Activated CD8-positive, alpha-beta T cell treated with anti-CD3 and anti-CD28 coated beads, Interleukin-2, amount 10 ng/mL, durations not matched to agents 7 days and 5 days (primary cell): ENCODE results near the gene NEURL4. TPM values are rescaled to one million over a fixed set of nuclear protein-coding genes. Genes with fewer than 3 reads are reported as not detected.

Source experiments
- ATAC-seq: fragments of 150-1000 bp; cut with Tn5 transposase; one replicate; pipeline ENCODE4 v1.10.0; 2021; ENCODE audit warnings: moderate library complexity
- CTCF ChIA-PET: fragments of 350-600 bp; sonication (Branson Sonifier 250); formaldehyde crosslinking; loops from one replicate; lab custom pipeline; 2021; ENCODE audit warnings: antibody characterized with exemption; lab: Charles Lee
- POLR2A ChIA-PET: fragments of 350-600 bp; sonication (Branson Sonifier 250); formaldehyde crosslinking; loops from one replicate; lab custom pipeline; 2021; ENCODE audit warnings: antibody characterized with exemption; lab: Charles Lee
- DNase-seq: peaks from one replicate; pipeline ENCODE4 v3.0.0-alpha.2; 2020
- H3K27ac Mint-ChIP-seq: one replicate; pipeline ENCODE4 v1.8.0; 2021; ENCODE audit warnings: mild to moderate bottlenecking, mixed read lengths
- H3K27me3 Mint-ChIP-seq: one replicate; pipeline ENCODE4 v1.8.0; 2021; ENCODE audit warnings: low read depth, mixed read lengths
- H3K36me3 Mint-ChIP-seq: one replicate; pipeline ENCODE4 v1.8.0; 2021; ENCODE audit warnings: low read depth, mixed read lengths
- H3K4me1 Mint-ChIP-seq: one replicate; pipeline ENCODE4 v1.8.0; 2021; ENCODE audit warnings: low read depth, mixed read lengths
- H3K4me3 Mint-ChIP-seq: one replicate; pipeline ENCODE4 v1.8.0; 2021; ENCODE audit warnings: mild to moderate bottlenecking, mixed read lengths
- H3K9me3 Mint-ChIP-seq: one replicate; pipeline ENCODE4 v1.8.0; 2022; ENCODE audit warnings: mixed read lengths; ENCODE audit not compliant: insufficient read depth
- total RNA-seq, 2 experiments: library from RNA; stranded (reverse); gene quantifications; one replicate each; pipeline ENCODE4 v1.2.3, GENCODE V29; 2021

NEURL4 gene
- total RNA-seq, 2 experiments from 2014 or later: 45.6 to 47.0 TPM

GRCh38 chr17:7285679-7286078, 43.5 kb downstream of the NEURL4 start:
- Mint-ChIP-seq H3K4me3 (no peak overlapping the region), H3K27ac (no peak overlapping the region), H3K27me3 (peaks cover 30% of the 10 kb centered on the region), H3K36me3 (no peaks in the 10 kb centered on the region), H3K4me1 (peaks cover 20% of the 10 kb centered on the region), H3K9me3 (no peaks in the 10 kb centered on the region)
- no peak for DNase-seq
- CTCF ChIA-PET: interaction anchor here (1.2 to 8.8 kb wide), 3 partner anchors 12 to 240 kb away, joined by 3 to 81 read pairs (median 4); partner anchors contain the start of gene ACAP1
- POLR2A ChIA-PET: interaction anchor here (0.5 kb wide), 1 partner anchor 51 kb away, joined by 3 read pairs; the partner anchor contains the start of gene DVL2
- ATAC-seq: no peak

- H3K4me3 Mint-ChIP-seq: no peak overlapping the region
- POLR2A ChIA-PET: no interaction called here
Measured at GRCh38 chr17:7284911-7285310, 44.2 kb downstream of the NEURL4 start.

GRCh38 chr17:7283471-7284216, 45.5 kb downstream of the NEURL4 start:
- no peak for ATAC-seq
- POLR2A ChIA-PET: no interaction called here
- Mint-ChIP-seq H3K36me3 (no peaks in the 10 kb centered on the region), H3K27ac (no peak overlapping the region), H3K9me3 (no peaks in the 10 kb centered on the region), H3K4me1 (peaks cover 27% of the 10 kb centered on the region), H3K27me3 (peaks cover 33% of the 10 kb centered on the region), H3K4me3 (no peak overlapping the region)
- no peak for DNase-seq
- CTCF ChIA-PET: interaction anchor here (2.4 to 8.8 kb wide), 2 partner anchors 14 to 46 kb away, joined by 6 to 81 read pairs; partner anchors contain the start of gene NEURL4

More at GRCh38 chr17:7284911-7285310, 44.2 kb downstream of the NEURL4 start:
- Mint-ChIP-seq H3K9me3 (no peaks in the 10 kb centered on the region), H3K27ac (no peak overlapping the region), H3K36me3 (no peaks in the 10 kb centered on the region), H3K27me3 (peaks cover 31% of the 10 kb centered on the region), H3K4me1 (peaks cover 27% of the 10 kb centered on the region)
- no peak for ATAC-seq
- CTCF ChIA-PET: interaction anchor here (8.8 kb wide), 1 partner anchor 13 kb away, joined by 81 read pairs; no protein-coding TSS in a partner anchor
- no peak for DNase-seq

- CTCF ChIA-PET: interaction anchor here (1.0 to 8.8 kb wide), 6 partner anchors 9 to 149 kb away, joined by 3 to 81 read pairs (median 6); partner anchors contain the start of genes ACAP1 and NEURL4
- no peak overlapping the region for H3K27ac Mint-ChIP-seq
- ATAC-seq (no peak), DNase-seq (no peak)
- H3K36me3 Mint-ChIP-seq: no peaks in the 10 kb centered on the region
- POLR2A ChIA-PET: interaction anchor here (0.6 to 2.3 kb wide), 2 partner anchors 9 to 220 kb away, joined by 5 to 8 read pairs; no protein-coding TSS in a partner anchor
- no peak overlapping the region for H3K4me3 Mint-ChIP-seq
- H3K9me3 Mint-ChIP-seq: no peaks in the 10 kb centered on the region
- H3K4me1 Mint-ChIP-seq: peaks cover 27% of the 10 kb centered on the region
- peaks cover 29% of the 10 kb centered on the region for H3K27me3 Mint-ChIP-seq
Measured at GRCh38 chr17:7282752-7283321, 46.3 kb downstream of the NEURL4 start.

- H3K36me3 Mint-ChIP-seq: no peaks in the 10 kb centered on the region
- H3K27me3 Mint-ChIP-seq: peaks cover 29% of the 10 kb centered on the region
- no peaks in the 10 kb centered on the region for H3K9me3 Mint-ChIP-seq
- ChIA-PET POLR2A (interaction anchor here (0.6 to 2.3 kb wide), 4 partner anchors 10 to 269 kb away, joined by 5 to 8 read pairs (median 5); no protein-coding TSS in a partner anchor), CTCF (interaction anchor here (1.0 to 8.8 kb wide), 6 partner anchors 10 to 150 kb away, joined by 3 to 81 read pairs (median 6); partner anchors contain the start of genes ACAP1 and NEURL4)
- H3K4me1 Mint-ChIP-seq: peaks cover 27% of the 10 kb centered on the region
- no peak for ATAC-seq
- H3K4me3 Mint-ChIP-seq: no peak overlapping the region
- H3K27ac Mint-ChIP-seq: no peak overlapping the region
- no peak for DNase-seq
Measured at GRCh38 chr17:7281953-7282751, 47.0 kb downstream of the NEURL4 start.

- peak within 1 kb of the TSS; percentile 50 for H3K27ac Mint-ChIP-seq
- POLR2A ChIA-PET: interaction anchor here (1.0 to 2.3 kb wide), 3 partner anchors 11 to 269 kb away, joined by 5 to 8 read pairs (median 5); no protein-coding TSS in a partner anchor
- H3K9me3 Mint-ChIP-seq: no peaks in the 10 kb centered on the region
- CTCF ChIA-PET: interaction anchor here (0.8 to 8.8 kb wide), 13 partner anchors 10 to 279 kb away, joined by 3 to 81 read pairs (median 4); partner anchors contain the start of genes ACAP1, TMEM256 and TMEM95
- ATAC-seq (peak; percentile 76), DNase-seq (peak; percentile 86)
- H3K36me3 Mint-ChIP-seq: no peaks in the 10 kb centered on the region
- peaks cover 27% of the 10 kb centered on the region for H3K4me1 Mint-ChIP-seq
- H3K27me3 Mint-ChIP-seq: peaks cover 25% of the 10 kb centered on the region
- peak within 1 kb of the TSS; percentile 73 for H3K4me3 Mint-ChIP-seq
Measured at GRCh38 chr17:7281074-7281952, 47.8 kb downstream of the NEURL4 start, which contains the start of gene SLC2A4. Gene SLC2A4 (plus strand): TSS chr17:7281718. CDS start chr17:7281935, 217 bp downstream.

GRCh38 chr17:7280519-7281073, 48.5 kb downstream of the NEURL4 start:
- H3K4me1 Mint-ChIP-seq: peaks cover 27% of the 10 kb centered on the region
- ATAC-seq (peak; percentile 86), DNase-seq (peak; percentile 90)
- H3K9me3 Mint-ChIP-seq: no peaks in the 10 kb centered on the region
- no peaks in the 10 kb centered on the region for H3K36me3 Mint-ChIP-seq
- CTCF ChIA-PET: interaction anchor here (0.6 to 8.8 kb wide), 14 partner anchors 11 to 328 kb away, joined by 3 to 81 read pairs (median 4); partner anchors contain the start of genes ACAP1, CTDNEP1, TMEM256 and TMEM95
- POLR2A ChIA-PET: interaction anchor here (1.4 kb wide), 1 partner anchor 28 kb away, joined by 5 read pairs; no protein-coding TSS in a partner anchor
- H3K27ac Mint-ChIP-seq: peak overlapping the region; percentile 50
- peak overlapping the region; percentile 73 for H3K4me3 Mint-ChIP-seq
- H3K27me3 Mint-ChIP-seq: peaks cover 24% of the 10 kb centered on the region

GRCh38 chr17:7279448-7279847, 49.7 kb downstream of the NEURL4 start:
- DNase-seq (no peak), ATAC-seq (no peak)
- Mint-ChIP-seq H3K4me3 (no peak overlapping the region), H3K9me3 (no peaks in the 10 kb centered on the region), H3K27me3 (peaks cover 24% of the 10 kb centered on the region), H3K27ac (no peak overlapping the region), H3K4me1 (peaks cover 27% of the 10 kb centered on the region), H3K36me3 (no peaks in the 10 kb centered on the region)
- ChIA-PET CTCF (interaction anchor here (0.6 to 8.8 kb wide), 4 partner anchors 18 to 406 kb away, joined by 3 to 81 read pairs (median 3); no protein-coding TSS in a partner anchor), POLR2A (no interaction called here)

- H3K36me3 Mint-ChIP-seq: no peaks in the 10 kb centered on the region
- ATAC-seq (no peak), DNase-seq (no peak)
- peaks cover 31% of the 10 kb centered on the region for H3K27me3 Mint-ChIP-seq
- H3K4me1 Mint-ChIP-seq: peaks cover 20% of the 10 kb centered on the region
- CTCF ChIA-PET: interaction anchor here (0.6 to 2.8 kb wide), 6 partner anchors 15 to 421 kb away, joined by 3 to 18 read pairs (median 3); partner anchors contain the start of genes NEURL4, SLC2A4 and TP53
- POLR2A ChIA-PET: interaction anchor here (0.6 to 1.2 kb wide), 2 partner anchors 28 to 169 kb away, joined by 3 read pairs; partner anchors contain the start of gene PHF23
- no peak overlapping the region for H3K4me3 Mint-ChIP-seq
- H3K9me3 Mint-ChIP-seq: no peaks in the 10 kb centered on the region
- H3K27ac Mint-ChIP-seq: no peak overlapping the region
Measured at GRCh38 chr17:7266784-7267183, 62.4 kb downstream of the NEURL4 start.
